Activated naive CD4-positive, alpha-beta T cell treated with Interleukin-2 at 50 U/mL for 16 hours (primary cell): Measurements from ENCODE around the gene SLC15A4.
"Not testable (repeated sequence)": the region's sequence is repeated elsewhere in the genome, so short reads cannot be mapped to it uniquely, and the experiment has no call there.

Experiments used
- DNase-seq: peaks from one replicate; pipeline ENCODE4 v3.0.0-alpha.2; 2020

The SLC15A4 gene

DNA sequence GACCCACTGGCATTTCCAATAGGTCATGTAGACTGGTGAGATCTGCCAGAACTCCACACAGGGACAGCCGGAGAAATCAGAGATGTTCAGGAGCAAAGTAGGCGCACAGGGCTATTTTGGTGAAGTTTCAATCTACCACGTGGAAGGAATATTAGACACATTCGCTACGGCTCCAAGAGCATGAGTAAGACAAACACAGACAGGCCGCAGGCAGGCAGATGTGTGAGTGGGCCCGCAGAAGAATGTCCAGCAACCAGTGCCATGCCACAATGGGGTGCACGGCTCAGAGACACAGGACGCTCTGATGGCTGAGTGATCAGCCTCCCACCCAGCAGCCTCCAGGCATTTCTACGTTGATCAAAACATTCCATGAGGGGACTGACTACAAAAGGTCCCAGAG, 10.4 kb downstream of the SLC15A4 start:
- DNase-seq = no peak

DNA sequence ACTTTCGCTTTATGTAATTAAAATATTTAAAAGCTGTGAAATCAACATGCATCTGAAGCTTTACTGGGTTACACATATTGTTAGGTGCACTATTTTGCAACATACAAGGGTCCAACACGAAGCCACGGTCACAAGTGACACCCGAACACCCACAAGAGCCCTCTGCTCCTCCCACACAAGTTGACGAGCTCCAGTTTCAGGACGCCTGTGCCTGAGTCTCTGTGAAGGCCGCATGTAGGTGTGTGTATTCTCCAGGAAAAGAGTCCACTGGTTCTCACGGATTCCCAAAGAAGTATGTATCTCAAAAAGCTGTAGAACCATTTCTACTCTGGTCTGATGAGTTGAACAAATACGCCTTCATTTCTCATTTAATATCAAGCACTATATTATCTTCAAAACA, 12.0 kb downstream of the SLC15A4 start:
- no peak for DNase-seq

DNA sequence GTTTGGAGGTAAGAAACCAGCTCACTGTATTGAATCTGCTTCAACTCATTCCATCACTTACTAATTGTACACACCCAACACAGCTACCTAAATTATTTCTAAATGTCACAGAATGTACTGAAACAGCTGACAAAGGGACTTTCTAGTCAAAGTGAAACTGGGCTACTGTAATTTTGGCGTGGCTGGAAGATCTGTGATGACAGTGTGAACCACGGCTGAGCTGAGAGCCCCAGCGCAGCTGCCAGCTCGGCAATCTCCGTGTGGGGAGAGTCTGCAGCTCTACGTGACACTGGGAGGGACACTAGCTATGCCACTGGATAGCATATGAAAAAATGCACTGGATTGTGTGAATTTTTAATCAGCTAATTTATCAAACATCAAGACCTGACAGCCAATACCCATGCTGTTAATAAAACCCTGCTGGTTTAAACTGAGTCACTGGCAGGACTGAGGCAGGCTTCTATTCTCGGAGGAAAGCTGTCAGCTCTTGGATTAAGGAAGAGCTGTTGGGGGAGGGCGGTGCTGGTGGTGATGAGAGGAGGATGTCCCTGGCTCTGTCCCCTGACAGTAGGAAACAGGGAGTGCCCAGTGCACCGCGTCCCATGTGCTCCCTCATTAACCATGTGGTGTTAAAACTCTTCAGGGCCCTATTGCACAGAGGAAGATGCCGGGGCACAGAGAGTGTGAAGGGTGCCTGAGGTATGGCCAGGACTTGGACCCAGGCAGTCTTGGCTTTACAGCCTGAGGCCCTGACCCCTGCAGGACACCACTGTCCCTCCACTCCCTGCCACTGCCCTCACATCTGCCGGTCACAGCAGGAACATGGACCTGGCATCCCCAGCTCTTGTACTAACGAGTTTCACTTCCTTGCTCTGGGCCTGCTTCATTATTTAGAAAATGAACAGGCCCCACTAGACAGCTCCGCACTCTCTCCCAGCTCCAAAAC, 13.3 kb downstream of the SLC15A4 start:
- DNase-seq = no peak

DNA sequence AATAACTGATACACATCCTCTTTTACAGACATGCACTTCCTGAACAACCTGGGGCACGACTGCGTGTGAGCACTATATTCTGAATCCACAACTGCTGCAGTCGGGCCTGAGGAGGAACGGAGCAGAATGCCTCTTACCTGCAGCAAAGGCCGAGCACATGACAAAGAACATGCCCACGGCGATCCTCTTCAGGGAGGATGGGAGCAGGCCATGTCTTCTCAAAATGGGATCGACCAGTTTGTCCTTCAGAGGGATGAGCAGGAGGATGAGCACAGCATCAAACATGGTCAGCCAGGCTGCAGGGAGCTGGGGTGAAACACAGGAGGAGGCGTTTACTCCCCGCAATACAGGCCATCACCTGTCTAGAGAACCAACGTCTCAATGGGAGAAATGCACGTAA, 15.1 kb downstream of the SLC15A4 start:
- no peak for DNase-seq

DNA sequence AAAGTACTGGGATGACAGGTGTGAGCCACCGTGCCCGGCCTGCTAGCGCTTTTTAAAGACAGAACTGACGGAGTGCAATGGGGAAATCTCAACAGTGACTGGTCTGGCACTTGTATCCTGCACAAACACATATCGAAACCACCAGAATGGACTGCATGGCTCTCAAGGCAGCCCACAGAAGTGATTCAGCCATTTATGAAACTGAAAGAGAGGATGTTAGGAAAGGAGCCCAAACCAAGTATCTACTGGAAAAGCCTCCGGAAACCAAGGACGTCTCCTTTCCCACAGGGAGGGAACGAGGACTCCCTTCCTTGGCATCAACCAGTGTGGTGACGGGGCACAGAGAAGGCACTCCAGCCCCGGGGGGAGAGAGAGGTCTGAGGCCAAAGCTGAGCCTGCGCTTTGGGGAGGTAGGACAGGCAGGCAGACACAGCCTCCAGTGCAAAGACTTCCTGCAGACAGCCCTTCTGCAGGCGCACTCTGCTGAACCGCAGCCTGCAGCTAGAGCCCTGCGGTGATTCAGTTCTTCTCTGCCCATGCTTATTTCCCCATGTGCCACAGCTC, 16.5 kb downstream of the SLC15A4 start:
- DNase-seq = no peak

DNA sequence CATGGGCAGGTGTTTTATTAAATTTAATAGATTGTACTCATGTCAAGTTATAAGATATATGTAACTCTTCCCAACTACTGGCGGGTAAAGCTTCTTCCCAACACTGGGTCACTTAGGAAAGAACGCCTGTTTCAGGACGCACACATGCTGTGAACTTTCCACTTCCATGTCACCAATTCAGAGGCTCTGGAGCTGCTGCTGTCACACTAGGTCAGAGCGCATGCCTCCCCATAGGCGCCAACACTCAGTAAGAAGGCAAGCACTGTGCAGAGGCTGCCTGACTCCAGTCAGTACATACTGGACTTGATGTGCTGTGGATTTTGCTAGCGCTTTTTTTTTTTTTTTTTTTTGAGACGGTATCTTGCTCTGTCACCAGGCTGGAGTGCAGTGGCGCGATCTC, 17.2 kb downstream of the SLC15A4 start:
- no peak for DNase-seq

DNA sequence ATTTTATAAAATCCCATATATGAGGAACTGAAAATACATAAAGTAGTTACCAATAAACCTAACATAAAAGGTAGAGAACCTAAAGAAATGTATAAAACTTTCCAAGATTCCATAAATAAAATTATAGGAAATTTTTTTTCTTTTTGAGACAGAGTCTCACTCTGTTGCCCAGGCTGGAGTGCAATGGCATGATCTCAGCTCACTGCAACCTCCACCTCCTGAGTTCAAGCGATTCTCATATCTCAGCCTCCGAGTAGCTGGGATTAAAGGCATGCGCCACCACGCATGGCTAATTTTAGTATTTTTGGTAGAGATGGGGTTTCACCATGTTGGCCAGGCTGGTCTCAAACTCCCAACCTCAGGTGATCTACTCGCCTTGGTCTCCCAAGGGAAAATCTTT, 18.4 kb downstream of the SLC15A4 start:
- not testable (repeated sequence) for DNase-seq

DNA sequence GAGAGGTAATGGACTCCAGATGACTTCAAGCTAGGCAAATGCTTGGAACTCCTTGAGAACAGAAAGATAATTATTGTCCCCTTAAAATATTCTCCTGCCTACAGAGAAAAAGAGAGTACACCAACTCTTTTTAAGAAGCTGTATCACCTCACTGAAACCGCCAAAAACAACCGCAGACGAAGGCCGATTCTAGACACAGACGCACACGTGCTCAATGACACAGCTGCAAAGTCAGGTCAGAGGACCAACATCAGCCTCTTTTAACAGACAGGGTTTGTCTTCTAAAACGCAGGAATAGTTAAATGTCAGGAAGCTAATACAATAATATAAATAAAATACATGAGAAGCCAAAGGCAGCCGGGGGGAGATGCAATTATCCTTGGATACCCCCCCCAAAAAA, 19.0 kb downstream of the SLC15A4 start:
- DNase-seq = no peak

DNA sequence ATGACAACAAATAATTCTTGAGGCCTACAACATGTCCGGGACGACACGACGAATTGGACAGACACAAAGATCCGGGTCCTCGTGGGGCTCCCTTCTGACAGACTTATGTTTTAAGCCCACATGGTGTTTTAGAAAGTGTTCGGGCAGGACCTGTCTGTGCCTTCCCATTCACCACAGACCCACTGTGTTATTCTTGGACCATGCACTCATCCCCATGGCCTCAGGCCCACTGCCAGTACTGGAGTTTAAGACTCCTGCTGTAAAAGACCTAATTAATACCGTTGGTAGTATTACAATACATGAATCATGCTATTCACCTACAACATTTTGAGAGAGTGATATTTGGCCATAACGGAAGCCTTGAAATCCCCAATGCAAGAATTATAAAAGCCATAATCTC, 20.0 kb downstream of the SLC15A4 start:
- DNase-seq = no peak

DNA sequence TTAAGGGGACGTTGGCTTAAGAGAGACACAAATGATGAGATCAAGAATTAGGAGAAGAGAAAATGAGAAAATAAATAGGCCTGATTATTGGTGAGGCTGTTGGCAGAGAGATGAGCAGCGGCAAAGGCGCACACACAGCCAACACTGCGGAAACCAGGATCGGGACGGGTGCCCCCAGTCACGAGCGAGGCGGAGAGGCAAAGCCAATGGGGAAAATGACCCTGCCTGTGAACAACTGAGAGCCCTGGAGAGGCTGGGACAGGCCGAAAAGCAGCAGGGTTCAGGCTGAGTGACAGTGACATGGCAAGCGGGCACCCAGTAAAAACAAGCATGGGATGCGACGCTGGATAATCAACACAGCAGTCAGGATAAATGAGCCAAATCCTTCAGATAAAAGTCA, 21.0 kb downstream of the SLC15A4 start:
- no peak for DNase-seq

DNA sequence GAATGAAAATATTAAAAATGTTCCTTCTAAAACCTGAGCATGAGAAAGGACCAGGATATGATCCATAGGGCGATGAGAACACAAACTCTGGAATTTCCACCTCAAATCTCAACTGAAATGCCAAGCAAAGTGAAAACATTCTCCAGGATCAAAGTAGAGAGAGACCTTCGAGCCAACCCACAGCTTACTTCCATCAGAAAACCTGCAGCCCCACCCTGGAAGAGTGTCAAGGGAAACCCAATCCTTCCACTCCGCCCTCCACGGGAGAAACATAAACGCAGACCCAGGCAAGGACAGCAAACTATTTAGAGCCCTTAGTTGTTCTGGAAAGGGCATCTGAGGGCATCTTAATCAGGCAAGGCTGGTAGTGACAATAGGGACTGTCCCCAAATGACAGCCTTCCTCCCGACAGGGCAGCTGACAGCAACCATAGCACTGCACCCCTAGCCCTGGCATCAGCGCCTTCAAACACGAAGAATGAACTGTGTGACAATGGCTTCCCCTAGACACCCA, 21.8 kb downstream of the SLC15A4 start:
- DNase-seq = no peak

DNA sequence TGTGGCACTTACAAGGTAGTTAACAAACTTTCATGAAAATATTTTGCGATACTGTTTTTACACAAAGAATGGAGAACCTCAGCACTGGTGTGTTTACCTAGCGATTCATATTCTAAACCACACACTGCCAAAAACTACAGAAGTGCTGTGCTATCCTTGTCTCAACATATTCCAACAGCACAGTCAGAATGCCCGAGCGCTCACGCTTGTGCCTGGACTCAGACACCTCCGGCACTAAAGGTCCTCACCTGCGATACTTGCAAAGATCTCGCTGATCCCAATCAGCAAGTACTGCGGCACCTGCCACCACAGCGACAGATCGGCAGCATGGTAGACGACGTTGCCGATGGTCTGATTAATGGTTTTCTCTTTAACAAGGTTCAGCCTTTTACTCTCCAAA, 23.2 kb downstream of the SLC15A4 start:
- no peak for DNase-seq

DNA sequence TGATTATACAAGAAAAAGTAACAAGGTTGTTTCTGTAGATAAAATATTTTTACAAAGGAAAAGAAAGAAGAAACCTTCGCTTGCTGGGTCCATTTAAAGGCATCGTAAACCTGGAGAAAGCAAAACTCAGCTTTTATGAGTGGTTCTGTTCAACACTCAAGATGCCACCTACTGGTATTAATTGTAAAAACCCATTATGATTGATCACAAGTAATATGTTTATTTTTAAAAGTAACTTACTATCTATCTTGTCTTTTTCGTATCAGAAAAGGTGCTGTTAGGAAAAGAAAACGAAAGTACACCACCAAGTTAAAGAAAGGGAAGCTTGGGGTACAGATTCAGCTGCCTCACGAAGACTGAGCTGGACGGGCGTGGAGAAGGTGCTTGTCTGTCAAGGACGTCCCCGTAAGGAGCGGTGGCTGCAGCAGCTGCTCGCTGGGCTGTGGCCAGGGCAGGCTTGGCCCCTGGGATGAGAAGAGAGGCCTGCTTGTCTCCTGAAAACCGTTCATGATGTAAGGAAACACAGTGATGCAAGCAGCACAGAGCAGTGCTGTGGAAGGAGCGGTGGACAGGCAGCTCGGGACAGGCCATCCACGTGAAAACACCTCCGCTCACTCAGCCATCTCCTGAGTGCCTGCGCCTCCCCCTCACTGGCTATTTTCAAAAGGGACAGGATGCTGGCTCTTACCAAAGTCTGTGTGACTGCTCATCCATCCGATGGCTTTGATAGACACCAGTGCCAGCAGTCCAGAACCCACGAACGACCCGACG, 25.0 kb downstream of the SLC15A4 start:
- no peak for DNase-seq

DNA sequence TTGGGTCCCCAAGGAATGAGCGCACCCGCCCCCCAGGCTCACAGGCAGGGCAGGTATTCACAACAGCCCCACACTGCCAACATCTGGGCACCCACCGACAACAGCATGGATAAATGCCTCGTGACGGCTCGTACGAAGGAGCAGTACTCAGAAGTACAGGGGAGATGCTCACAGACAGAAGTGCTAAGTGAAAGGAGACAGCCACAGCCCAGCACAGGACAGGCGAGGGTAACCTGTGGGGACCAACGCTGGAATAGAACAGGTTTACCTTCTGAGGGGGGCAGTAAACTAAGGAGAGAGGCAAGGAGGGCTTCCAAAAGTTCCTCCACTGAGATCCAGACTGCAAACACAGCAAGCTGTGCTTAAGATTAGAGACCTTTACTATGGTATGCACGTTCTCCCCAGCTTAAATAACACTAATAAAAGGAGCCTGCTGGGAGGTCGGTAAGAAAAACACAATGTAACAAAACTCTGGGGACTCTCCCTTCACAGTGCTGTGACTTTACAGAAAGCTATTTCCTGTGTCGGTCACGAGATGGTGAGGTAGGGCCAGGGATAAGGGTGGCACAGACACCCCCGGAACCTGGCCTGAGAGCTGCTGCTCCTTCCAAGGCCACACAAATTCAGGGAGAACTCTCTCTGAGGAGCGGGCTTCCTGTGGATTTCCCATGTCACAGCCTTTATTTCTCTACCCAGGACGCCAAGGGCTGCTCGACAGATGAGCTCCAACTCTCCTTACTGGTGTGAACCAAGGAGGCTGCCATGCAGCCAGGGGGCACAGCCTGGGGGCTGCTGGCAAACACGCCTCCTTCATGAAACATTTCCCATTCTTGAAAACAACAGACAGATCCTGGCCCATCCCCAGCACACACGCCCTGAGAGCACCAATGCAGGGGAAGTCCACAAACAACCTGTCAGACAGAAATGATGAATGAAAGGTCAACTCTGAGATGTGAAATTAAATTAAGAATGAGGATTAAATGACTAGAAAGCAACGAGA, 26.3 kb downstream of the SLC15A4 start:
- DNase-seq = no peak

DNA sequence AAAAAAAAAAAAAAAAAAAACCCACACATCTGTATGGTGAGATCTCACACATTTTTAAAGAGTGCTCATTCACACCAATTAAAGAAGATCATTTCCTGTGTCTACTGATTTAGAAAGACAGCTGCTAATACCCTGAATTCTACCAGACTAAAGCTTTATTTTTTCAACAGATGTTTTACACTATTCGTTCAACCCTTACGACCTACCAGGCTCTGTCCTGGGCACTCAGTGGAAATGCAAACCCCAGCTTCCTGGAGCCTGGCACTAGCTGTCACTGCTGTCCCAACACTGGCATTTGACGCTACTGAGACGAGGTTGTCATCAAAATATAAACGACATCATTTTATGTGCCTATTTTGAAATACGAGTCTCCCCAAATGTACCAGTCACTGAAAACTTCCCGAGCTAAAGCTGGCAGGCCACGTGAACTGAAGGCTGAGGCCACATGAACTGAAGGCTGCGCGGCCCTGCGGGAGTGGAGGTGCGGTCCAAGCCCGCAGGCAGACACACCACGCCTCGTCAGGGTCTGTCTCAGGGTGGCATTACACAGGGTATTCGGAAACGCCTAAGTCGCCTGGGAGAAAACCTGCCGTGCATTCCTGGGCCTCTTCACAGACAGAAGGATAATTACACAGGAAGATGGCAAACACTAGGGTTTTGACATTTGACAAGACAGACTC, 27.2 kb downstream of the SLC15A4 start:
- DNase-seq = no peak

DNA sequence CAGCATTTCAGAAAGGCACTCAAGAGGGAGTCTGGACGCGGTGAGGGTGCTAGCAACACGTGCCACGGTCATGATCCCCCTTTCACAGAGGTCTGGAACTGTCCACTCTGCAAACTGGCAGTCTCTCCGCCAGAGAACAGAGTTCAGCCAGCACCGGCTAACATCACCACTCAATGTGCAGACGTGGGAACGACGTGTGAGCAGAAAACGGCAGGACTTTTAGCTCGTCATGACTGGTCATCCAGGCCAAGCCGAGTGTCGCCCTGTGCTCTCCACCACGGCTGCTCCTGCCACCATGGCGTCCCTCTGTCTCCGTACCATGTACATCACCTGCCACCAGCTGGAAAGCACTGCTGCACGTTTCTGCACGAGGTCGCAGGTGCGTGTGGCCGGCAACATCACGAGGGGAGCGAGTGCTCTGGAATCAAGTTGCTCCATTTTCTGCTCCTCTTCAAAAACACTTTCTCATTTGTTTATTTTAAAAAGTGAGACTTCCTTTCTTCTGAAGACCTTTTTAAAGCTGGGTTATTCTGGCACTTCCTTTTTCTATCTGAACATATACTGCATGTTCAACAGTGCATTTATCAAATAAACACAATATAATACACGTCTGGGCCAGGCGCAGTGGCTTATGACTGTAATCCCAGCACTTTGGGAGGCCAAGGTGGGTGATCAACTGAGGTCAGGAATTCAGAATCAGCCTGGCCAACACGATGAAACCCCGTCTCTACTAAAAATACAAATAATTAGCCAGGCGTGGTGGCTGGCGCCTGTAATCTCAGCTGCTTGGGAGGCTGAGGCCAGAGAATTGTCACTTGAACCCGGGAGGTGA, 28.0 kb downstream of the SLC15A4 start:
- DNase-seq = no peak

DNA sequence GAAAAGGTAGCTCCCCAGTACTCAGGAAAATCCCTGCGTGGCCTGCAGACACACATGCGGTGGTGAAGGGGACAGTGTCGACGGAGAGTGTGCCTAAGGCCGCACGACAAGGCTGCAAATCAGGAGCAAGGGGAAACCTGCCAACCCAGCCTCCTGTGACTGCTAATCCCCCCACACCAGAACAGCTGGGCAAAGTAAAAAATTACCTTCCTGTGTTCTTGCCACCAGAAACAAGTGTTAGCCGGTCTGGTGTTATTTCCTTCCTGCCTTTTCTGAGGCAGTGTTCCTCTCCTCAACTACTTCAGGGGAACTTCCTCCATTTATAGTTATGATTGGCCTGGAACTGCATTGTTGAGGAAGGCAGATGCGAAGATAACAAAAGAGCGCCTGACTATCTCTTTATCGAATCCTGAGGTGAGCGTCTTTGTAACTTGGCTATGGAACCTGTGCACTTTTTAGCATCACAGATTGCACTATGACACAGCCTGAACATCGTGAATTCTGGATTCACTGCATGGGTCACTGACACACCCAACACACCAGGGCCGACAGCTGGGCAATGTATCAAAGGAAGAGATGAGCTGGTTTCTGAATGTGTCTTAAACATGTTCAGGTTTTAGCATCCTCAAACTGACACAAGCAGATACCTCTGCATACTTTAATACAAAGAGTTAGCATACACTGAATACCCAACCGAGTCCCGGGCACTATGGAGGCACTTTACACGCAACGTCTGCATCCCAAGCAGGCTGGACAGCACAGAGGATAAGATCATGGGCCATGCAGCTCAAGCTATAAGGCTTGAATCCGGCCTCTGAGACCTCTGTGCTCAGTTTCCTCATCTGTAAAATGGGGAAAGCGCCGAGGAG, 28.9 kb downstream of the SLC15A4 start:
- DNase-seq = no peak

DNA sequence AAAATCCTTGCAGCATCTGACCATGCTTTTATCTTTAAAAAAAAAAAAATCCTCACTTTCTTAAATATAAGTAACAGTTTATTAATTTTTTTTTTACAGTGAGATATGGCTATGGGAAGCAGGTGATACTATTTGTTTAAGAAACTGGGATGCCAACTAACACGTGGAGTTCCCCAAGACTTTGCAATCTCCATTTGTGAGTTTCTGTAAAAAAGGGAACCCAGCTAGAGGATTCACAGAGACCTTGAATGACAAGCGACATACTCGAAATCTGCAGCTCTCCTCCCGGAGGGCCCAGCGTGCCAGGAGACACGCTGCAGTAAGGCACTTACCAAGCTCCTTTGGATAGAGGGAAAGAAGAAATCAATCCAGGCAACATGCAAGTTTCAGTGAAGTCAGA, 30.1 kb downstream of the SLC15A4 start:
- no peak for DNase-seq

DNA sequence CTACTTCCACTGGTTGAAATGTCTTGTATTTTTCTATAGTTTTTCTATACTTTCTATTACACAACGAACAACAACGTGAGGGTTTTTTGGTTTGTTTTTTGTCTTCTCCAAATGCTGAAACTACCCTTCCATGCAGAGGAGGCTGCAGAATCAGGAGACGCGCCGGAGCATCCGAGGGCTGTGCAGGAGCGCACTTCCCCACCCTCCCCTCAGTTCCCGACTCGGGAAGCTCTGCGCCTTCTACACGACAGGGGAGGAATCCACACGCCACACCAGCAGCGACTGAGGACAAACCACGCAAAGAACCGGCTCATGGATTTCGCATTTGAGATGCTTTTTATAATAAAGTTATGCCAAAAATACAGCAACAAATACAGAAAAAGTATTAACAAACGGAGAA, 30.9 kb downstream of the SLC15A4 start:
- DNase-seq = no peak

DNA sequence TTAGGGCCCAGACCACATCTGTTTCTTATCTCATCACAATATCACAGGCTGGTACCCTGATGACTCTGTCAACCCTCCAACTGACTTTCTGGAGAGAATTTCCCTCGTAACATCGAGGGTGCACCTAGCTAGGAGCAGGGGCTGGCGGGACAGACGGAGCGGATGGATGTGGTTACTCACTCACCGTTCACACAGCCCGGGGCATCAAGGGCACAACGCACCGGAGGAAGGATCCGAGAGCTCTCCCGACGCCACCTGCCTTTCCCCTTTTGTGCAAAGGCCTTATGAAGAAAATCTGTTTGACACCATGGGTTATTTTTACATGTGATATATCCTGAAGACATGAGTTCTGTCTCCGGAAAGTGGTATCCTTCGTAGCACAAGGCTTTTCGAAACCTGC, 31.4 kb downstream of the SLC15A4 start:
- DNase-seq = no peak
